ENCODE data around the gene DAND5. TPM values are rescaled to one million over a fixed set of nuclear protein-coding genes. Genes with fewer than 3 reads are reported as not detected.

Gene DAND5
- total RNA-seq, 2 experiments from 2014 or later: 0.15 to 0.20 TPM

- POLR2A ChIA-PET: no interaction called here
- Mint-ChIP-seq H3K36me3 (ENCODE audit: low read depth) (peaks cover 3% of the 10 kb centered on the region), H3K27me3 (peaks cover 74% of the 10 kb centered on the region), H3K27ac (peak overlapping the region; percentile 73), H3K4me1 (peaks cover 19% of the 10 kb centered on the region), H3K9me3 (no peaks in the 10 kb centered on the region), H3K4me3 (peak overlapping the region; percentile 62)
- CTCF ChIA-PET: interaction anchor here (0.6 to 2.4 kb wide), 10 partner anchors 9 to 1568 kb away, joined by 3 to 10 read pairs (median 4); no protein-coding TSS in a partner anchor
- DNase-seq: peak; percentile 22
Measured at GRCh38 chr19:13012690-13013608, 43.6 kb downstream of the DAND5 start.

GRCh38 chr19:13013649-13014048 lies 44.3 kb downstream of the DAND5 start:
- ChIA-PET POLR2A (no interaction called here), CTCF (interaction anchor here (0.6 to 2.4 kb wide), 10 partner anchors 10 to 1567 kb away, joined by 3 to 10 read pairs (median 4); no protein-coding TSS in a partner anchor)
- H3K27ac Mint-ChIP-seq: peak overlapping the region; percentile 9
- no peak for DNase-seq
- peaks cover 19% of the 10 kb centered on the region for H3K4me1 Mint-ChIP-seq
- H3K4me3 Mint-ChIP-seq: peak overlapping the region; percentile 22
- no peaks in the 10 kb centered on the region for H3K9me3 Mint-ChIP-seq
- H3K27me3 Mint-ChIP-seq: peaks cover 75% of the 10 kb centered on the region
- peaks cover 3% of the 10 kb centered on the region for H3K36me3 Mint-ChIP-seq (ENCODE audit: low read depth)

DNA sequence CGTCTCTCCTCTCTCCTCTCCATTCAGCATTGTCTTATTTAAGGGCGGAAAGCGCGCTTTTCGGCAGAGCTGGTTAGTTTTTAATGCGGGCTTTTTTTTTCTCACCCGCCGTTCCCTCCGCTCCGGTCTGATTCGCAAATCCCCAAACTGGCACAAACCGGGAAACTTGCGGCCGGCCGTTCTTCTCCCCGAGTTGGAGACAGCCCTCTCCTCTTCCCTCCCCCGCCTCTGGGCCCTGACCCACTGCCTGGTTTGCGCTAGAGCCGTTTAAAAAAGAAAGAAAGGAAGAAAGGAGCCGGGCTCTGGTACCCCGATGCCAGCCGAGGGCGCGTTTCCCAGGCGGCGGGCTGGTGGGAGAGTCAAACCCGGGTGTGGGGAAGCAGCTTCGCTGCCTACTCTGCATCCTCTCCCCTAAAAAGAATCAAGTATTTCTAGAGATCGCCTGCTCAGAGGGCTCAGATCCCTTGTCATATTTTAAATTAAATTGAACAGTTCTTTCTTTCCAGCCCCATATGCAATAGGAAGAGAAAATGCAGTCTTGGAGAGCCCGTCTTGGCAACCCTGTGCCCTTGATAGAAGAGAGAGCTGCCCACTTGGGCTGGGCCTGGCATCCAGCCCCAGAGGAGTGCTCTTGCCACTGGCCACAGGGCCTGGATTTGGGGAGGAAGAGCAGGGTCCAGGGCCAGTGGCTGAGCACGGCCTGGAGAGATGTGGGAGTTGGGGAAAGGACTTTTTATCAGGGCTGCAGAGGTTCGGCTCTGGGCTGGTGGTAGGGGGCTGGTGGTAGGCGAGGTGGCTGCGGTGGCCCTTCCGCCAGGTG lies 44.9 kb downstream of the DAND5 start:
- H3K9me3 Mint-ChIP-seq: no peaks in the 10 kb centered on the region
- H3K4me3 Mint-ChIP-seq: peak overlapping the region; percentile 22
- H3K4me1 Mint-ChIP-seq: peaks cover 19% of the 10 kb centered on the region
- POLR2A ChIA-PET: no interaction called here
- H3K27me3 Mint-ChIP-seq: peaks cover 72% of the 10 kb centered on the region
- peaks cover 3% of the 10 kb centered on the region for H3K36me3 Mint-ChIP-seq (ENCODE audit: low read depth)
- CTCF ChIA-PET: interaction anchor here (1.0 to 2.4 kb wide), 7 partner anchors 10 to 80 kb away, joined by 3 to 10 read pairs (median 4); no protein-coding TSS in a partner anchor
- DNase-seq: no peak
- H3K27ac Mint-ChIP-seq: no peak overlapping the region

- DNase-seq: no peak
- Mint-ChIP-seq H3K4me1 (peaks cover 19% of the 10 kb centered on the region), H3K9me3 (no peaks in the 10 kb centered on the region), H3K36me3 (ENCODE audit: low read depth) (peaks cover 3% of the 10 kb centered on the region), H3K27me3 (peaks cover 71% of the 10 kb centered on the region), H3K4me3 (no peak overlapping the region), H3K27ac (no peak overlapping the region)
- POLR2A ChIA-PET: no interaction called here
- CTCF ChIA-PET: interaction anchor here (2.4 kb wide), 1 partner anchor 49 kb away, joined by 9 read pairs; no protein-coding TSS in a partner anchor
Measured at GRCh38 chr19:13014921-13015280, 45.5 kb downstream of the DAND5 start.

GRCh38 chr19:13015361-13016223 lies 46.2 kb downstream of the DAND5 start:
- H3K4me1 Mint-ChIP-seq: peaks cover 19% of the 10 kb centered on the region
- POLR2A ChIA-PET: no interaction called here
- DNase-seq: no peak
- CTCF ChIA-PET: interaction anchor here (1.6 to 2.4 kb wide), 2 partner anchors 18 to 50 kb away, joined by 3 to 9 read pairs; no protein-coding TSS in a partner anchor
- H3K4me3 Mint-ChIP-seq: no peak overlapping the region
- peaks cover 3% of the 10 kb centered on the region for H3K36me3 Mint-ChIP-seq (ENCODE audit: low read depth)
- H3K27ac Mint-ChIP-seq: no peak overlapping the region
- peaks cover 69% of the 10 kb centered on the region for H3K27me3 Mint-ChIP-seq
- no peaks in the 10 kb centered on the region for H3K9me3 Mint-ChIP-seq

GRCh38 chr19:13016245-13016627 lies 46.9 kb downstream of the DAND5 start:
- ChIA-PET CTCF (interaction anchor here (1.6 to 1.7 kb wide), 2 partner anchors 18 to 51 kb away, joined by 3 to 7 read pairs; no protein-coding TSS in a partner anchor), POLR2A (no interaction called here)
- H3K27ac Mint-ChIP-seq: no peak overlapping the region
- H3K36me3 Mint-ChIP-seq (ENCODE audit: low read depth): peaks cover 3% of the 10 kb centered on the region
- H3K4me3 Mint-ChIP-seq: no peak overlapping the region
- no peak for DNase-seq
- H3K9me3 Mint-ChIP-seq: no peaks in the 10 kb centered on the region
- H3K4me1 Mint-ChIP-seq: peaks cover 19% of the 10 kb centered on the region
- peaks cover 68% of the 10 kb centered on the region for H3K27me3 Mint-ChIP-seq

GRCh38 chr19:13016628-13017305 lies 47.4 kb downstream of the DAND5 start:
- H3K4me3 Mint-ChIP-seq: no peak overlapping the region
- H3K27me3 Mint-ChIP-seq: peaks cover 65% of the 10 kb centered on the region
- POLR2A ChIA-PET: no interaction called here

DNA sequence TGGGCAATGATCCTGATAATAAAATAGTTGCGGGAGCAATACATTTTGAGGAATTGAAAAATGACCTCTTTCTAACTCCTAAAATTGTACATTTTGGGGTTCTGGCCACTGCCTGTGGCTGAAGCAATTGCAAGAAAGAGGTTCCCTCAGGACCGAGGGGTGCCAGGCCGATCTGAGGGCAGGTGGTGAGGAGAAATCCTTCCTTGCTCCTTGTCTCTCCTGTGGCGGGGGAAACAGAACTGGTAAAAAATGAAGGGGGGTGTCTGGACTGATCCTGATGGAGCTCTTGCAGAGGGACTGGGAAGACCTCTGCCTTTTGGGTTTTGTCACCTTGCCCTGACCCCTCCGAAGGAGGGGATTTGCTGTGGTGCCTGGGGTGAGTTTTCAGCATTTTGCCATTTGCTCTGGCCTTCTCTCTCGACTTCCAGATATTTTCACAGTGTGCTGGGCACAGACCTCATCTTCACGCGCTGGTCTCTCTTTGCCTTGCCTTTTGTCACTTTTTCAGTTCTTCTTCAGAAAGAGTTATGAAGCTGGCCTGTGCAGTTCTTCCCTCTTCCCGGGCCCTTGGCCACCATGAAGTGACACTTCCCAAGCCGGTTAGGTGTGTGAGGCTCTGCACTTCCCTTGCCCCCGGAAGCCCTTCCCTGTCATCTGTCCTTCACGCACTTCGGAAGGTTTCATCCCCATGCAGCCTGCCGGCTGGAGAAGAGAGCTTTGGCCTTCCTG lies 48.1 kb downstream of the DAND5 start:
- Mint-ChIP-seq H3K27me3 (peaks cover 64% of the 10 kb centered on the region), H3K4me1 (peaks cover 21% of the 10 kb centered on the region), H3K27ac (no peak overlapping the region), H3K36me3 (ENCODE audit: low read depth) (peaks cover 3% of the 10 kb centered on the region), H3K9me3 (no peaks in the 10 kb centered on the region), H3K4me3 (no peak overlapping the region)
- ChIA-PET CTCF (interaction anchor here (1.7 kb wide), 1 partner anchor 52 kb away, joined by 7 read pairs; no protein-coding TSS in a partner anchor), POLR2A (no interaction called here)
- DNase-seq: no peak

More at GRCh38 chr19:13016628-13017305, 47.4 kb downstream of the DAND5 start:
- Mint-ChIP-seq H3K9me3 (no peaks in the 10 kb centered on the region), H3K27ac (no peak overlapping the region), H3K4me1 (peaks cover 20% of the 10 kb centered on the region), H3K36me3 (ENCODE audit: low read depth) (peaks cover 3% of the 10 kb centered on the region)
- CTCF ChIA-PET: interaction anchor here (1.6 to 1.7 kb wide), 2 partner anchors 17 to 51 kb away, joined by 3 to 7 read pairs; no protein-coding TSS in a partner anchor
- DNase-seq: no peak

DNA sequence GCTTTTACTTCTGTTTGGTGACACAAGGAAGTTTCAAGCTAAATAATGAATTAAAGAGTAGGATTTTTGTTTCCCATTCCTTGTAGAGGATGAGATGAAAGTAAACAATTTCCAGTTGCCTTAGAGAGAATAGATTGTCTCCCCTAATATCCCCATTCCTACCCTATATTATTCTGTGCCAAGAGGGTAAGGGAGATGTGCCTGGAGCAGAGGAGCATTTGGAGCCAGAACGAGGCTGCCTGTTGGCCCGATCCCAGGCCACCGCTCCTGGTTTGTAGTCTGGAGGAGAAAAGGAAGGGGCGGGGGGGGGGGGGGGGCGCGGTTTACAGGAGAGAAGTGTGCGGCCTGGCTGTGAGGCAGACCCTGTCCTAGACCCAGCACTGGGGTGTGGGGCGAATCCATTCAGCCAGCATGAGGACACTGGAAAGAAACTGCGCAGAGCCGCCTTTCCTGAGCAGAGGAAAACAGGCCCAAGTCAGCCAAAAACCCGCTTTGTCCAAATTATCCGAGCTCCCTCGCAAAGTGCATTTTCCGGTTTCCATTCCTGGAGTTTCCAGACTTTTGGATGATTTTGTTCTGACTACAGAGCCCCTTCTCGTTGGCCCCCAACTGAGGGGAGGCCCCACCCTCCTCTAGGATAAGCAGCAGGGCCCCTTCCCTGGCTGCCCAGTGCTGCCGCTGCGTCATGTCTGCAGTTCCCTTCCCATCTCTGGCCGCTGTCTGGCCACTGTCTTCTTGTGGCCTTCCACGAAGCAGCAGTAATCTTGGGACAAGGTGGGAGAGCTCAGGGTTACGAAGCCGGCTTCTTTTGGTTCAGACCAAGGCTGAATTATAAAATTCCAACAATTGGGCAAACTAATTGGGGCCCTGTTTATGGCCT lies 48.9 kb downstream of the DAND5 start:
- H3K27me3 Mint-ChIP-seq: peaks cover 59% of the 10 kb centered on the region
- no peaks in the 10 kb centered on the region for H3K36me3 Mint-ChIP-seq (ENCODE audit: low read depth)
- CTCF ChIA-PET: interaction anchor here (1.7 kb wide), 1 partner anchor 53 kb away, joined by 7 read pairs; no protein-coding TSS in a partner anchor
- no peak for DNase-seq
- POLR2A ChIA-PET: no interaction called here
- H3K9me3 Mint-ChIP-seq: no peaks in the 10 kb centered on the region
- H3K27ac Mint-ChIP-seq: no peak overlapping the region
- no peak overlapping the region for H3K4me3 Mint-ChIP-seq
- H3K4me1 Mint-ChIP-seq: peaks cover 19% of the 10 kb centered on the region

DNA sequence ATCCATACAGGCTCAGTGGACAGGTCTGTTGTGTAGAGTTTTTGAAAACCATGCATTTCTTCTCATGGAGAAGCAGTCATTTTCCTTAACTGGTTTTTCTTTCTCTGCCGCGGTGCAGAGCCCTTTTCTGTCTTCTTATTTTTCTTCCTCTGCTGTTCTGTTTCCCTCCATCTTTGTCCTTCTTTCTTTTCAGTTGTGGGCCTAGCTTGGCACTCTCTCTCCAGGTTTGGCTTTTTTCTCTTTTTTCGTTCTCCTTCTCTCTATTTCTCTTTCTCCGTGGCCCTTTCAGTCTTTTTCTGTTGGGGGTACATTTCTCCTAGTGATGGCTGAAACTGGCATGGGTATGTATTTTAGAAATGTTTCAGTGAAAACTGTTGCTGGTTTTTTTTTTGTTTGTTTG lies 50.0 kb downstream of the DAND5 start:
- no peak overlapping the region for H3K4me3 Mint-ChIP-seq
- H3K4me1 Mint-ChIP-seq: peaks cover 19% of the 10 kb centered on the region
- H3K27ac Mint-ChIP-seq: no peak overlapping the region
- H3K9me3 Mint-ChIP-seq: no peaks in the 10 kb centered on the region
- ChIA-PET POLR2A (no interaction called here), CTCF (no interaction called here)
- no peak for DNase-seq
- peaks cover 55% of the 10 kb centered on the region for H3K27me3 Mint-ChIP-seq
- no peaks in the 10 kb centered on the region for H3K36me3 Mint-ChIP-seq (ENCODE audit: low read depth)

All from activated CD4-positive, alpha-beta T cell treated with anti-CD3 and anti-CD28 coated beads, Interleukin-2, amount 10 ng/mL, durations not matched to agents 7 days and 5 days (primary cell).